Right lobe of liver (tissue), 4 donors: ENCODE data around the gene CAMK2N1.

Source experiments
- CTCF ChIP-seq, 4 donors: fragments of 200-600 bp in 3 of 4; fragments of 450-650 bp in 1 of 4; IDR thresholded peaks; one replicate each; pipeline versions ENCODE4 v1.5.1 to v1.8.0; 2016 to 2022; ENCODE audit warnings: antibody characterized with exemption in 4 of 4, mild to moderate bottlenecking in 2 of 4
- POLR2A ChIP-seq: fragments of 450-650 bp; IDR thresholded peaks from one replicate; pipeline ENCODE4 v1.6.1; 2017; ENCODE audit warnings: antibody characterized with exemption, mild to moderate bottlenecking
- donor health status: DM: no; HTN: no; CAD: no.
- donor health status: DM: no; HTN: no; CAD: no.
- donor health status: DM: no; HTN: yes; CAD: no.

- no peak for TF ChIP-seq CTCF (IDR thresholded peaks at IDR 0.05)
- no peak for TF ChIP-seq POLR2A
Observed at GRCh38 chr1:20483098-20483832, 2.7 kb downstream of the CAMK2N1 start.
